ENCODE measurements around the gene PRDM5. TPM values are rescaled to one million over a fixed set of nuclear protein-coding genes. Genes with fewer than 3 reads are reported as not detected.

The PRDM5 gene
- total RNA-seq = 23.8 and 30.7 TPM in 2 replicates

DNA sequence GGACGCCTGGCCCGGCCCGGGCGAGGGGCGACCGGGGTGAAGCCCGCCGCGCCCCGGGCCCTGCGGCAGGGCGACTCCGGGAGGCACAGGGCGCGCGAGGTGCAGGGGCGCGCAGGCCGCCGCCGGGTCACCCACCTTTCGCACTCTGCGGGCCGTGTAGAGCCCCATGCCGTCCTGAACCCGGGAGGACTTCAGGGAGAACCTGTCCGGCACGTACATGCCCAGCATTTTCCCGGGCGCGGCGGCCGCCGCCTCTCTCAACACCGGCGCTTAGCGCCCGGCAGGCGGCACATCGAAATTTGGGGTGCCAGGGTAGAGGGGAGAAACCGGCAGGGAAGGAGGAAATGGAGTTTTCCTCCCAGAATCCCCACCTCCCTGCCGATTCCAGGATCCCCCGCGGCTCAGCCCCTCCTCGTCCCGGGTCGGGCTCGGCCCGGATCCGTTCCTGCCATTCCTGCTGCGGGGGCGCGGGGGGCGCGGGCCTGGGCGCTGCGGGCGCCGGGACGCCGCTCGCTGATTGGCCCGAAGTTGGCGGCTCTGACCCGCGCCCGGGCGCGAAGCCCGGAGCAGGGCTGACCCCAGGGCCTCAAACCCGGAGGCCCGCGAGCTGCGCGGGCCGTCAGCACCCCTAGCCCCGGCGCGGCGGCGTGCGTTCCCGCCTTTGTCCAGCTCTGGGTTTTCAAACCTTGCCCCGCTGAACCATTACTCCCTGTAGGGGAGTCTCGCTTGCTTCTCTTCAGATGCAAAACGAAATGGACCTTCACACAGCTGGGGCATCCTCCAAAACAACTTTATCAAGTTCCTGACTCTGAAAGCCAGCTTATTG is at the start of gene PRDM5:
PRDM5 (minus strand) TSS at position 346 of the 826 bp plus-strand sequence; CDS start at position 228, 118 bp downstream.
- TF ChIP-seq, protein P1, sequence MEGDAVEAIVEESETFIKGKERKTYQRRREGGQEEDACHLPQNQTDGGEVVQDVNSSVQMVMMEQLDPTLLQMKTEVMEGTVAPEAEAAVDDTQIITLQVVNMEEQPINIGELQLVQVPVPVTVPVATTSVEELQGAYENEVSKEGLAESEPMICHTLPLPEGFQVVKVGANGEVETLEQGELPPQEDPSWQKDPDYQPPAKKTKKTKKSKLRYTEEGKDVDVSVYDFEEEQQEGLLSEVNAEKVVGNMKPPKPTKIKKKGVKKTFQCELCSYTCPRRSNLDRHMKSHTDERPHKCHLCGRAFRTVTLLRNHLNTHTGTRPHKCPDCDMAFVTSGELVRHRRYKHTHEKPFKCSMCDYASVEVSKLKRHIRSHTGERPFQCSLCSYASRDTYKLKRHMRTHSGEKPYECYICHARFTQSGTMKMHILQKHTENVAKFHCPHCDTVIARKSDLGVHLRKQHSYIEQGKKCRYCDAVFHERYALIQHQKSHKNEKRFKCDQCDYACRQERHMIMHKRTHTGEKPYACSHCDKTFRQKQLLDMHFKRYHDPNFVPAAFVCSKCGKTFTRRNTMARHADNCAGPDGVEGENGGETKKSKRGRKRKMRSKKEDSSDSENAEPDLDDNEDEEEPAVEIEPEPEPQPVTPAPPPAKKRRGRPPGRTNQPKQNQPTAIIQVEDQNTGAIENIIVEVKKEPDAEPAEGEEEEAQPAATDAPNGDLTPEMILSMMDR (IDR thresholded peaks at IDR 0.05; ENCODE audit: insufficient read depth, low read depth, low read length) = peak; percentile 21
- peak; percentile 65 for DNase-seq (ENCODE audit: low read depth)
- H3K4me3 ChIP-seq (ENCODE audit: low read depth, low read length) = peak within 1 kb of the TSS; percentile 72

GRCh38 chr4:120971884-120972283 is 49.4 kb upstream of the PRDM5 start:
- H3K4me3 ChIP-seq (ENCODE audit: low read depth, low read length) = no peak overlapping the region
- DNase-seq (ENCODE audit: low read depth) = no peak
- TF ChIP-seq, protein P1 (IDR thresholded peaks at IDR 0.05; ENCODE audit: insufficient read depth, low read depth, low read length) = no peak

DNA sequence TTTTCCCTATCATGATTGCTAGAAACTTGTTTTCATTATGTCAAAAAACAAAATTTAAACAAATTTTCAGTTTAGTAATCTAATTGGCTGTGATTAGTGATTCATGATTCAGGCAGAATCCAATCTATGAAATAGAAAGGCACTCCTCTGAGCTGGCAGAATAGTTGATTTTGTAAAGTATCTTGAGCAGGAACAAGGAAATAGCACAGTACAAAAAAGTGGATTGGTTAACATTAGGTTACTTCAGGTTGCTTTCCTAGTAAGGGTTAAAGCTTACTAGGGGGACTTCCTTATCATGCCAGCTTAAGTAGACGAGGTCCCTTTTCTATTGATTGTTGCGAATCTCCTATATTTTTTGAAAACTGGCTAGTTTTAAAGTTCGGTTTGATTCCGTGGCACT is 43.4 kb upstream of the PRDM5 start:
- no peak for DNase-seq (ENCODE audit: low read depth)
- H3K4me3 ChIP-seq (ENCODE audit: low read depth, low read length) = no peak overlapping the region
- TF ChIP-seq, protein P1 (IDR thresholded peaks at IDR 0.05; ENCODE audit: insufficient read depth, low read depth, low read length) = no peak

DNA sequence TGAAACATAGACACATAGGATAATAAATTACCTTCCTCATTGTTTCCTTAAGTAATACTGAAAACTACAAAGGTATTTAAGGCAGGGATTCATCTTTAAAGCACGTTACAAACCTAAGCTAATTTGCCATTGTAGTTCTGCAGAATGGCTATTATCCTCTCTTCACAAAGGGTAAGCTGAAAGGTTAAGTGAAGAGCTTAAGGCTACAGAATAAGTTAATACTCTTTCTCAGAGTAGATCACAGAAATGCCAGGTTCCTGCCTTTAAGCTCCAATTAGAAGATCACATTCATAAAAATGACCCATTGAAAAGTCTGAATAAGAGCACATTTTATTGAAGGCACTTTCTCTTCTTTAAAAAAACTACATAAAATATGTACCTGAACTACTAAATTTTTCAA is 42.1 kb upstream of the PRDM5 start:
- TF ChIP-seq, protein P1 (IDR thresholded peaks at IDR 0.05; ENCODE audit: insufficient read depth, low read depth, low read length) = no peak
- DNase-seq (ENCODE audit: low read depth) = no peak
- no peak overlapping the region for H3K4me3 ChIP-seq (ENCODE audit: low read depth, low read length)

GRCh38 chr4:120963449-120963848 is 40.9 kb upstream of the PRDM5 start:
- H3K4me3 ChIP-seq (ENCODE audit: low read depth, low read length) = no peak overlapping the region

GRCh38 chr4:120960656-120961267 is 38.2 kb upstream of the PRDM5 start:
- TF ChIP-seq, protein P1 (IDR thresholded peaks at IDR 0.05; ENCODE audit: insufficient read depth, low read depth, low read length) = no peak
- no peak overlapping the region for H3K4me3 ChIP-seq (ENCODE audit: low read depth, low read length)
- DNase-seq (ENCODE audit: low read depth) = no peak

More at GRCh38 chr4:120963449-120963848, 40.9 kb upstream of the PRDM5 start:
- TF ChIP-seq, protein P1 (IDR thresholded peaks at IDR 0.05; ENCODE audit: insufficient read depth, low read depth, low read length) = no peak
- DNase-seq (ENCODE audit: low read depth) = no peak

Measured in fibroblast of villous mesenchyme (primary cell).